ENCODE measurements around the gene RAB44.

RAB44 gene

DNA sequence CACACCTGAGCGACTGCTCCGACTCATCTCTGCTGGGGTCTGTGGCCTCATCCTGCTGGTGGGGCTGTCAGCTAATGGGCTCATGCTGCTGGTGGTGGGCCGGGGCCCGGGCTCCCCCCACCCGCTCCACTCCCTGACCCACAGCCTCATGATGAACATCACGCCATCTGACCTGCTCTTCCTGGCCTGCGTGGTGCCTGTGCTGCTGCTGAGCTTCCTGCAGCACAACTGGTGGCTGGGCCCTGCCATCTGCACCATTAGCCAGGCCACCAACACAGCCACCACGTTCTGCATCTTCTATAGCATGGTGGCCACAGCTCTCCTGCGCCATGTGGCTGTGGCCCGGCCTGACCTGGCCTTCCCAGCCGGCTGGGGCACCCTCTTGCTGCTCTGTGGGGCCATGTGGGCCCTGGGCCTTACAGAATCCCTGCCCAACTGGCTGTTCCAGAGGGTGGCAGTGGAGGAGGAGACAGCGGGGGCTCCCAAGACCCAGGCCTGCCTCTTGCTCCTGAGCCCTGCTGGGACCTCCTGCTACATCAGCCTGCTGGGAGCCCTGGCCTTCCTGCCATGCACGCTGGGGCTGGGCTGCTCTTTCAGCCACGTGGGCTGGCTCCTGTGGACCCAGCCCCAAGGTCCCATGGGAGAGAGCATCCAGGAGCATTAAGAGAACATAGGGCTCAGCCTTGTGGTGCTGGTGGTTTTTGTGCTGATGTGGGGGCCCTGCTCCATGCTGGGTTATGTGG, 39.6 kb downstream of the RAB44 start:
- TF ChIP-seq, protein P1, sequence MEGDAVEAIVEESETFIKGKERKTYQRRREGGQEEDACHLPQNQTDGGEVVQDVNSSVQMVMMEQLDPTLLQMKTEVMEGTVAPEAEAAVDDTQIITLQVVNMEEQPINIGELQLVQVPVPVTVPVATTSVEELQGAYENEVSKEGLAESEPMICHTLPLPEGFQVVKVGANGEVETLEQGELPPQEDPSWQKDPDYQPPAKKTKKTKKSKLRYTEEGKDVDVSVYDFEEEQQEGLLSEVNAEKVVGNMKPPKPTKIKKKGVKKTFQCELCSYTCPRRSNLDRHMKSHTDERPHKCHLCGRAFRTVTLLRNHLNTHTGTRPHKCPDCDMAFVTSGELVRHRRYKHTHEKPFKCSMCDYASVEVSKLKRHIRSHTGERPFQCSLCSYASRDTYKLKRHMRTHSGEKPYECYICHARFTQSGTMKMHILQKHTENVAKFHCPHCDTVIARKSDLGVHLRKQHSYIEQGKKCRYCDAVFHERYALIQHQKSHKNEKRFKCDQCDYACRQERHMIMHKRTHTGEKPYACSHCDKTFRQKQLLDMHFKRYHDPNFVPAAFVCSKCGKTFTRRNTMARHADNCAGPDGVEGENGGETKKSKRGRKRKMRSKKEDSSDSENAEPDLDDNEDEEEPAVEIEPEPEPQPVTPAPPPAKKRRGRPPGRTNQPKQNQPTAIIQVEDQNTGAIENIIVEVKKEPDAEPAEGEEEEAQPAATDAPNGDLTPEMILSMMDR (IDR thresholded peaks at IDR 0.05; ENCODE audit: low read depth, low read length) = no peak
- no peak for DNase-seq (ENCODE audit: extremely low read depth, low read depth)

DNA sequence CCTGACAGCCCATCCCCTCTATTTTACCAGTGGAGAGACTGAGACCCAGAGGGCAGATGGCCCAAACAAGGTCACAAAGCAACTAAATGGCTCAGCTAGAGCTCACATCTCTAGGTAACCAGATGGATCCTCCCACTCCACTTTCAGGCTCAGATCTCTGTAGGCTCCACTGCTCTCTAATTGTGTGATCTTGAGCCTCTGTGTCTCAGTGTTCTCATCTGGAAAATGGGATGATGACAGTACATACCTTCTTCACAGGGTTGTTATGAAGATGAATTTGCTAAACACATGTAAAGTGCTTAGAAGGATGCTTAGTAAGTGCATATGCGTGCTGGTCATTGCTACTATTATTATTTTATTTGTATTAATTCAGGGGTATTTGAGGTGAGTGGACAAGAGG, 40.5 kb downstream of the RAB44 start:
- no peak for DNase-seq (ENCODE audit: extremely low read depth, low read depth)
- TF ChIP-seq, protein P1 (IDR thresholded peaks at IDR 0.05; ENCODE audit: low read depth, low read length) = no peak

DNA sequence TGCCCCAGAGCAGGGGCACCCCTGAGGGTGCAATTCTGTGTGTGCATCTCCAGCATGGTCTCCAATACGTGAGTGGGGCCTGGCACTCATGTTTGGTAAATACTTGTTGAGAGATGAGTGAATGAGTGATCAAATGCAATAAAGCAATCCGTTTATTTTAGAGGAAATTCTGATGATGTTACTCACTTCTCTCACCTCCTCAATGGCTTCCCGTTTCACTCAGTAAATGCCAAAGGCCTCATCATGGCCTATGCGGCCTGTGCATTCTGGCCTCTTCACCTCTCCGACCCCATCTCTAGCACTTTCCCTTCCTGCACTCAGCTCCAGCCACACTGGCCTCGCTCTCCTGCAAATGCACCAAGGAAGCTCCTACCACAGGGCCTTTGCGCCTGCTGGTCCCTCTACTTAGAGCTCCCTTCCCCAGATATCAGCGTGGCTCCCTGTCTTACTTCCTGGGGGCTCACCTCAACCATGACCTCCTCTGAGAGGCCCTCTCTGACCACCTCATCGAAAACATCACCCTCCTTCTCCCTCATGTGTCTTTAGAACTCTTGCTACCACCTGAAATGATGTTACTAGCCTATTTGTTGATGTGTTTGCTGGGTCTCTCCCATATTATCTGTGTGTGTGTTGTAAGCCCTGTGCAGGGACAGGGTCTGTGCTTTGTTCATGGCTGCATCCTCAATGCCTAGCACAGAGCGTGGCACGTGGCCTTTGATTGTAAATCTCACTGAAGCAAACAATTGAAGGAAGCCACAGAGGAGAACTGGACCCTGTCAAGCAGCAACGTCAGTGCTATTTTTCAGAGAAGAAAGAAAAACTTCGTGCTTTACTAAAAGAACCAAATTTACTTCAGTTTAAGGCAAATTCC, 42.6 kb downstream of the RAB44 start:
- no peak for DNase-seq (ENCODE audit: extremely low read depth, low read depth)

DNA sequence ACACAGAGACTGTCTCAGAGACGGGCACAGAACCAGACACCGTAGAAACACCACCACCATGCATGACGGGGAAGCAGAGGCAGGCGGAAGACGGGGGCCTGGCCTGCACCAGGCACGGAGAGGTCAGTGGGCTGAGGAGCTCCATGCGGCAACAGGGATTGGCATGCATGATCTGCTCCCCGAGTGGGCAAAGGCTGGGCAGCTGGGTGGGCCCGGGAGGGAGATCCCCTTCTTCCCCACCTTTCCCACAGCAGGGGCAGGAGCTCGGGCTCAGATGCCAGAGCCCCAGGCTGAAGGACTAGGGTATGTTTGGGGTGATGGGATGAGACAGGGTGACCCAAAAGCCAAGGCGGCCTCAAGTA, 43.2 kb downstream of the RAB44 start:
- no peak for DNase-seq (ENCODE audit: extremely low read depth, low read depth)
- TF ChIP-seq, protein P1 (IDR thresholded peaks at IDR 0.05; ENCODE audit: low read depth, low read length) = no peak

More for the DNA sequence above, 42.6 kb downstream of the RAB44 start:
- TF ChIP-seq, protein P1 (IDR thresholded peaks at IDR 0.05; ENCODE audit: low read depth, low read length) = no peak

DNA sequence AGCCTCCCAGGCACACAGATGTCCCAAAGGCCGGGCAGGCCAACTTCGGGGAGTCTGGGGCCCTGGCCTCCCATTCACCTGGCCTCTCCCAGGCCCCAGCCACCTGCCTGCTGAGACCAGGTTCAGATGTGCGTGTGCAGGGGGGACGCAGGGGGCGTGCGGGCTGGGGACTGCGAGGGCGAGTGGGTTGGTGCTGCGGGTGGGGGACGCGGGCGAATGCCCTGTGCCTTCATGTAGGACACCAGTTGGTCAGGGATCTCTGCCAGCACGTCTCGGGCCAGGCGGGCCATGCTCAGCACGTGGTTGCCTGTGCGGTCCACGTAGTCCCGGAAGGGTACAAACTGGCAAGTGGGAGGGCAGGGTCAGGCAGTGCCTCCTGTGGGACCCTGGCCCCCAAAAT, 44.5 kb downstream of the RAB44 start:
- no peak for DNase-seq (ENCODE audit: extremely low read depth, low read depth)
- TF ChIP-seq, protein P1 (IDR thresholded peaks at IDR 0.05; ENCODE audit: low read depth, low read length) = no peak

DNA sequence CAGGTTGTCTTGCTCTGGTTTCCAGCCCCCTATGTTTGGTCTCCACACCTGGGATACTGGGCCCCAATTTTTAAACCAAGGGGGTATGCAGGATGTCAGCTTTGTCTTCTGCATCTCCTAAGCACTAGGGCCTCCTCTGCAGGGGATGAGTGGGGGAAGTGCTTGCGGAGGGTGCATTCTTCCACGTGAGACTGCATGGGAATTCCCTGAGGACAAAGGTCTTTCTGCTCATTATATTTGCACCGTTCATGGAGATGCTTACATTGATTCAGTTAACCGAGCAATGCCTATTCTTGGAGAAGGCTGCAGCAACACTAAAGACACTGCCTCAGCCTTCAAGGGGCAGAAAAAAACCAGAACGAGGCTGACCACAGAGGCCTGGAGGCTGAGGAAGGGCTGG, 45.4 kb downstream of the RAB44 start:
- TF ChIP-seq, protein P1 (IDR thresholded peaks at IDR 0.05; ENCODE audit: low read depth, low read length) = no peak
- no peak for DNase-seq (ENCODE audit: extremely low read depth, low read depth)
